GM23338 (cell line): Measurements from ENCODE around the gene SYNE3. TPM values are rescaled to one million over a fixed set of nuclear protein-coding genes. Genes with fewer than 3 reads are reported as not detected.

Experiments
- ATAC-seq: fragments of 200-7000 bp; cut with Tn5 transposase; 3 replicates; pipeline ENCODE4 v1.9.1; 2020
- DNase-seq: peaks from one replicate; pipeline ENCODE4 v3.0.0-alpha.2; 2015; ENCODE audit warnings: low spot score
- H2AFZ ChIP-seq: fragments of 200-600 bp; sonication (generic); 2 replicates; pipeline ENCODE4 v1.8.0; 2016; ENCODE audit warnings: antibody characterized with exemption, mild to moderate bottlenecking, moderate library complexity
- H3F3A ChIP-seq: fragments of 200-600 bp; sonication (generic); replicated peaks from 2 replicates; pipeline ENCODE4 v1.8.0; 2017; ENCODE audit warnings: antibody characterized with exemption, mixed run types, low read depth
- H3K27ac ChIP-seq: fragments of 200-600 bp; sonication (generic); 2 replicates; pipeline ENCODE4 v1.6.1; 2016; ENCODE audit warnings: low read depth
- H3K27me3 ChIP-seq: fragments of 200-600 bp; sonication (generic); 2 replicates; pipeline ENCODE4 v1.8.0; 2016; ENCODE audit warnings: mild to moderate bottlenecking, mixed run types, moderate library complexity; ENCODE audit not compliant: insufficient read depth
- H3K36me3 ChIP-seq: fragments of 200-600 bp; sonication (generic); 2 replicates; pipeline ENCODE4 v1.8.0; 2016; ENCODE audit warnings: mild to moderate bottlenecking; ENCODE audit not compliant: insufficient read depth
- H3K4me1 ChIP-seq: fragments of 200-600 bp; sonication (generic); 2 replicates; pipeline ENCODE4 v1.8.0; 2016; ENCODE audit warnings: mild to moderate bottlenecking, moderate library complexity; ENCODE audit not compliant: insufficient read depth
- H3K4me2 ChIP-seq: fragments of 200-600 bp; sonication (generic); 2 replicates; pipeline ENCODE4 v1.7.1; 2017; ENCODE audit warnings: mixed run types
- H3K4me3 ChIP-seq: fragments of 200-600 bp; sonication (generic); 2 replicates; pipeline ENCODE4 v1.6.1; 2016; ENCODE audit warnings: mixed run types
- H3K79me2 ChIP-seq: fragments of 200-600 bp; sonication (generic); replicated peaks from 2 replicates; pipeline ENCODE4 v1.8.0; 2017; ENCODE audit warnings: mild to moderate bottlenecking; ENCODE audit not compliant: insufficient read depth
- H3K9me2 ChIP-seq: fragments of 200-600 bp; sonication (generic); 2 replicates; pipeline ENCODE4 v1.8.0; 2017; ENCODE audit not compliant: insufficient read depth
- H4K20me1 ChIP-seq: fragments of 200-600 bp; sonication (generic); replicated peaks from 2 replicates; pipeline ENCODE4 v1.8.0; 2017; ENCODE audit warnings: mild to moderate bottlenecking; ENCODE audit not compliant: insufficient read depth
- H3K27ac Mint-ChIP-seq: 2 replicates; pipeline ENCODE4 v1.8.0; 2020; ENCODE audit warnings: inconsistent platforms, mild to moderate bottlenecking, moderate library complexity, mixed read lengths
- H3K27me3 Mint-ChIP-seq: 3 replicates; pipeline ENCODE4 v1.8.0; 2022; ENCODE audit warnings: low read depth, mild to moderate bottlenecking, moderate library complexity, mixed read lengths, inconsistent platforms; ENCODE audit not compliant: insufficient read depth, poor library complexity
- H3K36me3 Mint-ChIP-seq: 3 replicates; pipeline ENCODE4 v1.8.0; 2021; ENCODE audit warnings: low read depth, mild to moderate bottlenecking, inconsistent platforms, moderate library complexity, mixed read lengths
- H3K4me1 Mint-ChIP-seq: 3 replicates; pipeline ENCODE4 v1.8.0; 2020; ENCODE audit warnings: mild to moderate bottlenecking, inconsistent platforms, mixed read lengths
- H3K4me3 Mint-ChIP-seq: 3 replicates; pipeline ENCODE4 v1.8.0; 2021; ENCODE audit warnings: moderate library complexity, mild to moderate bottlenecking, inconsistent platforms, mixed read lengths
- H3K9me3 Mint-ChIP-seq: 3 replicates; pipeline ENCODE4 v1.8.0; 2020; ENCODE audit warnings: moderate library complexity, mild to moderate bottlenecking, inconsistent platforms, mixed read lengths
- CREB1 ChIP-seq: fragments of 250-450 bp; sonication (Bioruptor Pico); IDR thresholded peaks from 2 replicates; pipeline ENCODE4 v1.5.0; 2020; ENCODE audit warnings: low read depth, mild to moderate bottlenecking, moderate library complexity
- CTCF ChIP-seq, 2 experiments: fragments of 200-600 bp in 1 of 2; sonication (generic) in 1 of 2; conservative IDR thresholded peaks; 2 replicates each; pipeline versions ENCODE4 v1.5.1 to v1.6.1; 2016 to 2017; ENCODE audit warnings: antibody characterized with exemption in 2 of 2, low read depth in 2 of 2, mild to moderate bottlenecking in 2 of 2, moderate library complexity in 1 of 2
- ETS1 ChIP-seq: IDR thresholded peaks from 2 replicates; pipeline ENCODE4 v1.6.1; 2016; ENCODE audit warnings: antibody characterized with exemption
- EZH2 ChIP-seq: fragments of 200-600 bp; sonication (generic); IDR thresholded peaks from one replicate; pipeline ENCODE4 v1.8.0; 2017; ENCODE audit warnings: antibody characterized with exemption, mild to moderate bottlenecking, low read depth; ENCODE audit not compliant: unreplicated experiment
- EZH2phosphoT487 ChIP-seq: fragments of 200-600 bp; sonication (generic); IDR thresholded peaks from one replicate; pipeline ENCODE4 v1.8.1; 2018; ENCODE audit warnings: antibody characterized with exemption; ENCODE audit not compliant: unreplicated experiment
- JUNB ChIP-seq: IDR thresholded peaks from one replicate; pipeline ENCODE4 v1.6.1; 2016; ENCODE audit warnings: antibody characterized with exemption; ENCODE audit not compliant: unreplicated experiment
- POLR2AphosphoS5 ChIP-seq: IDR thresholded peaks from 2 replicates; pipeline ENCODE4 v1.6.1; 2016; ENCODE audit warnings: antibody characterized with exemption, low read depth
- ZNF331 ChIP-seq: fragments of 250-450 bp; sonication (Bioruptor Pico); IDR thresholded peaks from 2 replicates; pipeline ENCODE4 v1.5.0; 2020; ENCODE audit warnings: low read depth, mild to moderate bottlenecking, moderate library complexity
- ZNF462 ChIP-seq: fragments of 250-450 bp; sonication (Bioruptor Pico); IDR thresholded peaks from 2 replicates; pipeline ENCODE4 v1.5.0; 2020; ENCODE audit warnings: mild to moderate bottlenecking, moderate library complexity
- polyA plus RNA-seq: library from polyadenylated mRNA; unstranded; fragments of >200 nt; fragmentation: Nextera tagmentation; extraction: Ambion mirVana; gene quantifications from 2 replicates; pipeline ENCODE4 v1.2.1, GENCODE V29; 2016
- total RNA-seq: library from RNA; depleted of rRNA; stranded (reverse); fragments of >200 nt; shearing (Covaris generic); gene quantifications from 2 replicates; pipeline ENCODE4 v1.2.3, GENCODE V29; 2014

SYNE3 gene
- total and polyA plus RNA-seq, 2 experiments from 2014 or later, result 0.02 to 0.03 TPM

- Mint-ChIP-seq H3K4me3 (no peak overlapping the region), H3K27ac (no peak overlapping the region), H3K9me3 (no peaks in the 10 kb centered on the region), H3K27me3 (no peaks in the 10 kb centered on the region), H3K36me3 (no peaks in the 10 kb centered on the region), H3K4me1 (peaks cover 32% of the 10 kb centered on the region)
- Histone ChIP-seq H3K79me2 (peaks cover 97% of the 10 kb centered on the region), H3K27ac (no peak overlapping the region), H3K27me3 (no peaks in the 10 kb centered on the region), H2AFZ (no peak overlapping the region), H3K4me2 (no peak overlapping the region), H3K9me2 (no peaks in the 10 kb centered on the region), H4K20me1 (peaks cover 77% of the 10 kb centered on the region), H3K36me3 (no peaks in the 10 kb centered on the region), H3K4me1 (peaks cover 11% of the 10 kb centered on the region), H3K4me3 (no peak overlapping the region), H3F3A (no peaks in the 10 kb centered on the region)
- no peak for ATAC-seq
- DNase-seq, result no peak
- no peak for TF ChIP-seq CREB1
- no peak for TF ChIP-seq POLR2AphosphoS5
- no peak for TF ChIP-seq CTCF (conservative IDR thresholded peaks at IDR 0.05; ENCODE audit: low read depth in 2 of 2)
- no peak for TF ChIP-seq JUNB
Measured at GRCh38 chr14:95540236-95540855, 23.9 kb upstream of the SYNE3 start.

GRCh38 chr14:95538801-95539509 is 22.5 kb upstream of the SYNE3 start:
- H3K27me3 ChIP-seq, result no peaks in the 10 kb centered on the region
- ATAC-seq (no peak), DNase-seq (no peak)
- no peaks in the 10 kb centered on the region for H3K36me3 Mint-ChIP-seq
- no peak overlapping the region for H3K27ac Mint-ChIP-seq
- H2AFZ ChIP-seq, result no peak overlapping the region
- H3K79me2 ChIP-seq, result peaks cover 90% of the 10 kb centered on the region
- peaks cover 5% of the 10 kb centered on the region for H3K27me3 Mint-ChIP-seq
- peaks cover 11% of the 10 kb centered on the region for H3K4me1 ChIP-seq
- H3K9me3 Mint-ChIP-seq, result no peaks in the 10 kb centered on the region
- no peak overlapping the region for H3K4me3 Mint-ChIP-seq
- H3F3A ChIP-seq, result no peaks in the 10 kb centered on the region
- H3K4me3 ChIP-seq, result no peak overlapping the region
- no peak overlapping the region for H3K4me2 ChIP-seq
- H3K9me2 ChIP-seq, result no peaks in the 10 kb centered on the region
- H3K27ac ChIP-seq, result no peak overlapping the region
- peaks cover 32% of the 10 kb centered on the region for H3K4me1 Mint-ChIP-seq
- peaks cover 71% of the 10 kb centered on the region for H4K20me1 ChIP-seq
- H3K36me3 ChIP-seq, result no peaks in the 10 kb centered on the region
- no peak for TF ChIP-seq ZNF462 (CRISPR knock-in tag)
- TF ChIP-seq EZH2phosphoT487, result no peak
- TF ChIP-seq EZH2, result no peak
- no peak for TF ChIP-seq JUNB
- TF ChIP-seq ETS1, result no peak
- TF ChIP-seq CREB1, result no peak
- no peak for TF ChIP-seq ZNF331 (CRISPR knock-in tag)
